Mammary epithelial cell (primary cell): ENCODE measurements around the gene MMP15.

ENCODE experiments used
- CTCF ChIP-seq, 2 donors: IDR thresholded peaks in 1 of 2; conservative IDR thresholded peaks in 1 of 2; 2 replicates each; pipeline ENCODE4 v1.5.1; 2011 to 2012; ENCODE audit warnings: inconsistent platforms in 2 of 2, low read length in 2 of 2, mild to moderate bottlenecking in 2 of 2, control low read depth in 1 of 2, low read depth in 1 of 2; ENCODE audit not compliant: insufficient read depth in 1 of 2; ENCODE audit errors: extremely low read depth in 1 of 2
- EZH2 ChIP-seq: IDR thresholded peaks from 2 replicates; pipeline ENCODE4 v1.6.1; 2012; ENCODE audit warnings: low read length, inconsistent platforms, borderline replicate concordance

DNA sequence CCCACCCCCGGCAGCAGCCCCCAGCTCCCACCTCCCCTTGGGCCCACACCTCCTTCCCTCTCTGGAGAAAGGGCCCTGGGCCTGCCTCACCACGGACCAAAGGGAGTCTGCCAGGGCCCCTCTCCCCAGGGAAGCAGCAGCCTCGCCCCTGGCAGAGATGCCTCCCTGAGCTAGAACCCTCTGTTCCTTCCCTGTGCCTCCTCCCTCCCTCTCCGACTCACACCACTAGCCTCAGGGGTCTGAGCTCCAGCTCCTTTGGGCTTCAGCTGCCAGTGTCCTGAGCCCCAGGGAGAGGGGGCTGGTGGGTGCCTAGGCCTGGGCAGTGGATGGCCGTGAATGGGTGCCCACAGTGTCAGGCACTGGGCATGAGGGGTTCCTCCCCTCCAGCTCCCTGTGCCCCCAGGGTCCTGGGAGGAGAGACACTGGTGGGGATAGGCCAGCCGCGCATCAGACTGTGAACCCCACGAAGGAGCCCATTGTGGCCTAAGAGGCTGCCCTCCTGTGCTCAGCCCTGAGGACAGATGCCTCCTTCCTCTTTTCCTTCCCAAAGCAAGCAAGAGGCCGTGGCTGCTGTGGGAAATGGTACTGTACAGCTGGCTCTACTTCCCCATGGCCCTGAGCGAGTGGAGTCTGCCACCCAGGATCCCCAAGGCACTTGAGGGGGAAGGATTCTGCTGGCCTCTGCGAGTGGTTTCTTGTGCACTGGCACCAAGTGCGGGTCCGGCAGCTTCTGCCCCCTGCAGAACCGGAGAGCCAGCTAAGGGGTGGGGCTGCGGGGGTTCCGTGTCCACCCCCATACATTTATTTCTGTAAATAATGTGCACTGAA lies 20.7 kb downstream of the MMP15 start:
- TF ChIP-seq EZH2 = no peak
- TF ChIP-seq CTCF (conservative IDR thresholded peaks at IDR 0.05 in 1 of 2, IDR thresholded peaks at IDR 0.05 in 1 of 2; ENCODE audit: extremely low read depth in 1 of 2, insufficient read depth in 1 of 2, low read depth in 1 of 2, low read length in 2 of 2) = no peak
